ENCODE data around the gene PLA2G4B. TPM values are rescaled to one million over a fixed set of nuclear protein-coding genes. Genes with fewer than 3 reads are reported as not detected.

PLA2G4B gene
- total and polyA plus RNA-seq, 9 of the 15 experiments (the other 6 are each of a cell fraction or from before 2014, with no cell fraction given): 0.07 to 6.1 (median 2.8) TPM

GRCh38 chr15:41819455-41820050 lies 19.1 kb upstream of the PLA2G4B start (continued):
- TF ChIP-seq ZBTB49 (CRISPR knock-in tag; IDR thresholded peaks at IDR 0.05; ENCODE audit: borderline replicate concordance) (no peak), SLC30A9 (CRISPR knock-in tag; IDR thresholded peaks at IDR 0.05) (no peak)

GRCh38 chr15:41820791-41821423 lies 17.7 kb upstream of the PLA2G4B start:
- FAIRE-seq (no peak), DNase-seq (ENCODE audit: extremely low read depth in 1 of 4, low spot score in 3 of 4) (no peak), ATAC-seq (no peak)
- no peak overlapping the region for H3K27ac ChIP-seq (ENCODE audit: extremely low read depth, low read depth, low read length)
- H3K4me3 ChIP-seq: no peak overlapping the region
- no peaks in the 10 kb centered on the region for H3K27me3 ChIP-seq (ENCODE audit: control insufficient read depth in 2 of 2, insufficient read depth in 2 of 2, low read length in 2 of 2)
- no peaks in the 10 kb centered on the region for H3K79me2 ChIP-seq (ENCODE audit: control insufficient read depth, insufficient read depth, low read length)
- H3K9me1 ChIP-seq (ENCODE audit: control insufficient read depth, insufficient read depth, low read length): no peaks in the 10 kb centered on the region
- H3K4me2 ChIP-seq (ENCODE audit: insufficient read depth, low read length): no peak overlapping the region
- H4K20me1 ChIP-seq (replicated peaks; ENCODE audit: control insufficient read depth, insufficient read depth, low read length): no peaks in the 10 kb centered on the region
- BruUV-seq (replicated peaks): no TSS peak
- no peak overlapping the region for H2AFZ ChIP-seq (ENCODE audit: low read depth, low read length)
- H3K9ac ChIP-seq (ENCODE audit: insufficient read depth in 1 of 2, low read depth in 2 of 2, low read length in 2 of 2): no peak overlapping the region
- CTCF ChIA-PET (ENCODE audit: low intra/inter-chr PET ratio): interaction anchor here (0.6 kb wide), 1 partner anchor 355 kb away, joined by 3 read pairs; no protein-coding TSS in a partner anchor
- intact Hi-C loops (cut with micrococcal nuclease) (no loop called here), in situ Hi-C loops (cut with MboI) (loop anchor here (25.0 kb wide), 1 partner anchor 359 kb away; no protein-coding TSS in a partner anchor)
- POLR2A ChIA-PET: interaction anchor here (1.9 kb wide), 1 partner anchor 13 kb away, joined by 4 read pairs; no protein-coding TSS in a partner anchor
- 67% methylated on average over 5 of the region's 6 CpGs for WGBS (ENCODE audit: insufficient coverage, low coverage, missing lambda C conversion rate)
- no peaks in the 10 kb centered on the region for H3K9me3 ChIP-seq (replicated peaks; ENCODE audit: control insufficient read depth, insufficient read depth, low read depth, low read length)
- peaks cover 10% of the 10 kb centered on the region; the same call in 1 of the 3 replicates for H3K36me3 ChIP-seq (ENCODE audit: control insufficient read depth, insufficient read depth, low read length)
- peaks cover 0 to 3% of the 10 kb centered on the region in 2 experiments; a peak in 1 of 5 replicates for H3K4me1 ChIP-seq (replicated peaks in 1 of 2; ENCODE audit: control insufficient read depth in 2 of 2, insufficient read depth in 2 of 2, low read length in 2 of 2)
- no peak for TF ChIP-seq ZNF583 (CRISPR knock-in tag; IDR thresholded peaks at IDR 0.05)
- TF ChIP-seq ZNF695 (CRISPR knock-in tag; IDR thresholded peaks at IDR 0.05): no peak
- TF ChIP-seq SMC3 (conservative IDR thresholded peaks at IDR 0.05; ENCODE audit: insufficient read depth, low read depth, low read length): no peak
- no peak for TF ChIP-seq GABPA (tag; conservative IDR thresholded peaks at IDR 0.05; ENCODE audit: low read depth)
- no peak for TF ChIP-seq ZNF436 (CRISPR knock-in tag; IDR thresholded peaks at IDR 0.05)
- no peak for TF ChIP-seq ESRRB (CRISPR knock-in tag; IDR thresholded peaks at IDR 0.05; ENCODE audit: borderline replicate concordance)
- TF ChIP-seq ZNF518B (CRISPR knock-in tag; IDR thresholded peaks at IDR 0.05): no peak
- no peak for TF ChIP-seq CHD4 (IDR thresholded peaks at IDR 0.05; ENCODE audit: insufficient read depth, insufficient replicate concordance, low read depth, low read length, poor library complexity, severe bottlenecking)
- no peak for TF ChIP-seq DACH1 (IDR thresholded peaks at IDR 0.05; ENCODE audit: partially characterized antibody)
- TF ChIP-seq ZKSCAN8 (CRISPR knock-in tag; IDR thresholded peaks at IDR 0.05): no peak
- TF ChIP-seq HCFC1 (IDR thresholded peaks at IDR 0.05; ENCODE audit: low read depth, low read length): no peak
- TF ChIP-seq BRCA1 (IDR thresholded peaks at IDR 0.05): no peak
- TF ChIP-seq BRCA1 (CRISPR knock-in tag; IDR thresholded peaks at IDR 0.05): no peak

All from K562 (cell line).